H1 (cell line): ENCODE results near the gene MOSMO.

Experiments
- HDAC6 ChIP-seq: IDR thresholded peaks from one replicate; pipeline ENCODE4 v1.7.1; 2012; ENCODE audit warnings: low read depth, mild to moderate bottlenecking, inconsistent platforms, low read length, moderate library complexity
- TF ChIP-seq, protein P1 (sequence below): IDR thresholded peaks from 2 replicates; pipeline ENCODE4 v1.6.1; 2011; ENCODE audit warnings: low read depth, mild to moderate bottlenecking, low read length; ENCODE audit not compliant: insufficient read depth

DNA sequence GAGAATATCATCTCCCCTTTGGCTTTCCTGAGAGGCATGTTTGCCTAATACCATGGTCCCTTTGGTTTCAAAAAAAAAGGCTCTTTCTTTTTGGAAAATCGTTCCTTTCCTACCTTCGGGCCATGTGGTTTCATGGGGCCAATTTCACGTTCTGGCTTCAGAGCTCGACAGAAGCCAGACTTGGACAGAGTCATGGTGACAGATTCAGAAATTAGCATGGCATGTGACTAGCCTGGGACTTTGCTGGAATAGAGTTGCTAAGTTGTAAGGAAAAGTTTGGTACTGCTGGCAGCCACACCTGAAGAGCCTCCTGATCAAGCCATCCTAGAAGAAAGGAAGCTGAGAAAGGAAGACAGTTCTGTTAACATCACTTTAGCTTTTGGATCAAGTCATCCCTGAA is 82.0 kb downstream of the MOSMO start:
- TF ChIP-seq, protein P1, sequence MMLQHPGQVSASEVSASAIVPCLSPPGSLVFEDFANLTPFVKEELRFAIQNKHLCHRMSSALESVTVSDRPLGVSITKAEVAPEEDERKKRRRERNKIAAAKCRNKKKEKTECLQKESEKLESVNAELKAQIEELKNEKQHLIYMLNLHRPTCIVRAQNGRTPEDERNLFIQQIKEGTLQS = no peak
- TF ChIP-seq HDAC6 = no peak
